Measurements from ENCODE around the gene KCNG2.

GRCh38 chr18:79769698-79770500, 27.8 kb upstream of the KCNG2 start:
- TF ChIP-seq CTCF (IDR thresholded peaks at IDR 0.05) (no peak), POLR2A (IDR thresholded peaks at IDR 0.05) (no peak)

Measured in body of pancreas (tissue), 4 donors.